KMS-11 (cell line): ENCODE data around the gene GRAMD4.
"Not testable (repeated sequence)": the region's sequence is repeated elsewhere in the genome, so short reads cannot be mapped to it uniquely, and the experiment has no call there.

Experiments
- H2AFZ ChIP-seq: fragments of 200-600 bp; sonication (generic); 2 replicates; pipeline ENCODE4 v1.6.1; 2016; ENCODE audit warnings: antibody characterized with exemption, mixed run types, low read depth
- H3K27ac ChIP-seq: fragments of 200-600 bp; sonication (generic); 2 replicates; pipeline ENCODE4 v1.6.1; 2016; ENCODE audit warnings: mild to moderate bottlenecking, mixed run types
- H3K27me3 ChIP-seq: fragments of 200-600 bp; sonication (generic); 2 replicates; pipeline ENCODE4 v1.6.1; 2017; ENCODE audit warnings: mild to moderate bottlenecking, low read depth, mixed run types, moderate library complexity; ENCODE audit not compliant: insufficient read depth
- H3K36me3 ChIP-seq: fragments of 200-600 bp; sonication (generic); 2 replicates; pipeline ENCODE4 v1.6.1; 2017; ENCODE audit warnings: mild to moderate bottlenecking, mixed run types; ENCODE audit not compliant: insufficient read depth
- H3K4me1 ChIP-seq: fragments of 200-600 bp; sonication (generic); 2 replicates; pipeline ENCODE4 v1.6.1; 2016; ENCODE audit warnings: mild to moderate bottlenecking, low read depth, mixed run types; ENCODE audit not compliant: poor library complexity, severe bottlenecking
- H3K4me2 ChIP-seq: fragments of 200-600 bp; sonication (generic); 2 replicates; pipeline ENCODE4 v1.7.0; 2016; ENCODE audit warnings: mild to moderate bottlenecking, mixed run types
- H3K4me3 ChIP-seq: fragments of 200-600 bp; sonication (generic); IDR thresholded peaks from 2 replicates; pipeline ENCODE4 v1.6.1; 2017; ENCODE audit warnings: low read depth, low read length, mixed read lengths; ENCODE audit not compliant: insufficient read depth
- H3K79me2 ChIP-seq: fragments of 200-600 bp; sonication (generic); 2 replicates; pipeline ENCODE4 v1.6.1; 2016; ENCODE audit warnings: low read depth, mixed run types; ENCODE audit not compliant: insufficient read depth
- H3K9ac ChIP-seq: fragments of 200-600 bp; sonication (generic); 2 replicates; pipeline ENCODE4 v1.6.1; 2016; ENCODE audit warnings: mild to moderate bottlenecking, mixed run types
- H4K20me1 ChIP-seq: fragments of 200-600 bp; sonication (generic); 2 replicates; pipeline ENCODE4 v1.6.1; 2016; ENCODE audit warnings: mild to moderate bottlenecking, mixed run types; ENCODE audit not compliant: insufficient read depth
- CTCF ChIP-seq: fragments of 200-600 bp; sonication (generic); conservative IDR thresholded peaks from 2 replicates; pipeline ENCODE4 v1.6.1; 2017; ENCODE audit warnings: low read depth, mild to moderate bottlenecking, antibody characterized with exemption, low read length, moderate library complexity, mixed read lengths

GRAMD4 gene

GRCh38 chr22:46632646-46633249, 12.6 kb downstream of the GRAMD4 start:
- no peaks in the 10 kb centered on the region for H4K20me1 ChIP-seq
- no peaks in the 10 kb centered on the region for H3K27me3 ChIP-seq
- H2AFZ ChIP-seq: no peak overlapping the region
- no peaks in the 10 kb centered on the region for H3K36me3 ChIP-seq
- no peak overlapping the region for H3K4me2 ChIP-seq
- H3K79me2 ChIP-seq: no peaks in the 10 kb centered on the region
- no peak overlapping the region for H3K4me3 ChIP-seq
- TF ChIP-seq CTCF: no peak
- H3K27ac ChIP-seq: no peak overlapping the region
- no peaks in the 10 kb centered on the region for H3K4me1 ChIP-seq
- H3K9ac ChIP-seq: no peak overlapping the region

GRCh38 chr22:46633334-46633890, 13.2 kb downstream of the GRAMD4 start:
- Histone ChIP-seq H3K27ac (no peak overlapping the region), H2AFZ (no peak overlapping the region), H3K79me2 (no peaks in the 10 kb centered on the region), H3K4me1 (no peaks in the 10 kb centered on the region), H3K36me3 (no peaks in the 10 kb centered on the region), H3K27me3 (no peaks in the 10 kb centered on the region), H4K20me1 (no peaks in the 10 kb centered on the region), H3K4me2 (no peak overlapping the region), H3K4me3 (no peak overlapping the region), H3K9ac (no peak overlapping the region)
- TF ChIP-seq CTCF: no peak

GRCh38 chr22:46634011-46634699, 14.0 kb downstream of the GRAMD4 start:
- no peak for TF ChIP-seq CTCF
- Histone ChIP-seq H3K9ac (no peak overlapping the region), H3K79me2 (no peaks in the 10 kb centered on the region), H3K27ac (no peak overlapping the region), H3K27me3 (no peaks in the 10 kb centered on the region), H4K20me1 (no peaks in the 10 kb centered on the region), H2AFZ (no peak overlapping the region), H3K4me1 (no peaks in the 10 kb centered on the region), H3K4me2 (no peak overlapping the region), H3K36me3 (no peaks in the 10 kb centered on the region), H3K4me3 (no peak overlapping the region)

- H3K79me2 ChIP-seq, H3K4me3 ChIP-seq, H3K9ac ChIP-seq, H3K27me3 ChIP-seq, H3K36me3 ChIP-seq, H2AFZ ChIP-seq, H3K27ac ChIP-seq, H4K20me1 ChIP-seq, H3K4me2 ChIP-seq, H3K4me1 ChIP-seq: not testable (repeated sequence)
Observed at GRCh38 chr22:46634973-46635685, 14.9 kb downstream of the GRAMD4 start.
